PC-9 (cell line): ENCODE results near the gene PRKACB. TPM values are rescaled to one million over a fixed set of nuclear protein-coding genes. Genes with fewer than 3 reads are reported as not detected.

Source experiments
- BruUV-seq: library from RNA; stranded (reverse); fragments of 400-500 nt; replicated peaks from 2 replicates; lab custom pipeline; 2021; lab: Mats Ljungman, UMichigan
- CTCF ChIA-PET: fragments of 300-600 bp; sonication (Branson Sonifier 250); formaldehyde crosslinking; loops from one replicate; lab custom pipeline; 2022; ENCODE audit warnings: antibody characterized with exemption; lab: Charles Lee
- POLR2A ChIA-PET: fragments of 300-600 bp; sonication (Branson Sonifier 250); formaldehyde crosslinking; loops from one replicate; lab custom pipeline; 2022; ENCODE audit warnings: antibody characterized with exemption; ENCODE audit not compliant: unreplicated experiment; lab: Charles Lee
- DNase-seq, 2 experiments: peaks; one replicate each; pipeline versions ENCODE4 v3.0.0 to v3.0.0-alpha.2; 2015 to 2022; ENCODE audit warnings: mixed read lengths in 1 of 2
- H2AFZ ChIP-seq: fragments of 200-600 bp; sonication (generic); 2 replicates; pipeline ENCODE4 v1.8.1; 2017; ENCODE audit warnings: antibody characterized with exemption
- H3F3A ChIP-seq: fragments of 200-600 bp; sonication (generic); 2 replicates; pipeline ENCODE4 v1.8.1; 2017; ENCODE audit warnings: antibody characterized with exemption, mild to moderate bottlenecking, low read depth; ENCODE audit not compliant: insufficient read depth
- H3K27ac ChIP-seq: fragments of 200-600 bp; sonication (generic); 2 replicates; pipeline ENCODE4 v1.6.1; 2016; ENCODE audit warnings: mixed run types
- H3K27me3 ChIP-seq: fragments of 200-600 bp; sonication (generic); 2 replicates; pipeline ENCODE4 v1.6.1; 2016; ENCODE audit warnings: low read depth, mixed run types; ENCODE audit not compliant: insufficient read depth
- H3K36me3 ChIP-seq: fragments of 200-600 bp; sonication (generic); 2 replicates; pipeline ENCODE4 v1.6.1; 2016; ENCODE audit warnings: low read depth, mixed run types
- H3K4me1 ChIP-seq: fragments of 200-600 bp; sonication (generic); replicated peaks from 2 replicates; pipeline ENCODE4 v1.6.1; 2016; ENCODE audit warnings: mixed run types; ENCODE audit not compliant: insufficient read depth
- H3K4me2 ChIP-seq: fragments of 200-600 bp; sonication (generic); 2 replicates; pipeline ENCODE4 v1.6.1; 2017; ENCODE audit warnings: mixed run types
- H3K4me3 ChIP-seq: fragments of 200-600 bp; sonication (generic); 2 replicates; pipeline ENCODE4 v1.6.1; 2016; ENCODE audit warnings: mixed run types
- H3K79me2 ChIP-seq: fragments of 200-600 bp; sonication (generic); 2 replicates; pipeline ENCODE4 v1.6.1; 2017; ENCODE audit warnings: low read depth, mixed run types
- H3K9me2 ChIP-seq: fragments of 200-600 bp; sonication (generic); 2 replicates; pipeline ENCODE4 v1.8.1; 2017; ENCODE audit warnings: mild to moderate bottlenecking; ENCODE audit not compliant: insufficient read depth
- H3K9me3 ChIP-seq: fragments of 200-600 bp; sonication (generic); 2 replicates; pipeline ENCODE4 v1.8.1; 2016; ENCODE audit warnings: low read depth; ENCODE audit not compliant: insufficient read depth
- H4K20me1 ChIP-seq: fragments of 200-600 bp; sonication (generic); 2 replicates; pipeline ENCODE4 v1.8.1; 2017; ENCODE audit not compliant: insufficient read depth
- EZH2 ChIP-seq: fragments of 200-600 bp; sonication (generic); IDR thresholded peaks from 2 replicates; pipeline ENCODE4 v1.8.0; 2017; ENCODE audit warnings: antibody characterized with exemption, low read depth
- intact Hi-C: fragments of 100-400 bp; cut with micrococcal nuclease; formaldehyde crosslinking; loops from one replicate; pipeline ENCODE4 v1.10.0; 2022; ENCODE audit not compliant: unreplicated experiment
- total RNA-seq: library from RNA; stranded (reverse); gene quantifications from 2 replicates; pipeline ENCODE4 v1.2.3, GENCODE V29; 2021
- TF ChIP-seq, protein P1 (sequence below): fragments of 200-600 bp; sonication (generic); conservative IDR thresholded peaks from 2 replicates; pipeline ENCODE4 v1.6.1; 2017; ENCODE audit warnings: mixed run types, antibody characterized with exemption, mild to moderate bottlenecking, moderate library complexity

The PRKACB gene
- total RNA-seq, 1 experiment from 2014 or later, result 16.7 TPM

DNA sequence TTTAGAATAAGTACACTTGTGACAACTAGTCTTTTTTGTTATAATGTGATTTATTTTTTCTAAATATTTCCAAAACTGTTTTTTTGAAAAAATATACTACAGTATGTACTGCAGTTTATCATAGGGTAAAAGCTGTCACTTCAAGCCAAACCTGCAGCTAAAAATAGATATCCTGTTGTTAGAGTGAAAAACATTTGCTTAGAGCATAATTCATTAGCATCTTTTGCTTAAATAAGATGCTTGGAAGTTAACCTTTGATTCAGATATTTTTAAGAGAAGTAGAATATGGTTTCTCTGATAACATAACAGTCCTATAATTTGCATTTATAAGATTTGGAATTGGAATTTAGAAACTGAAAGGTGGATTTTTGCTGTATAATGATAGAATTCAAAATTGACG, 21.5 kb downstream of the PRKACB start:
- ChIA-PET CTCF (no interaction called here), POLR2A (no interaction called here)
- Histone ChIP-seq H3K9me3 (no peaks in the 10 kb centered on the region; the same call in 1 of the 2 replicates), H3K27me3 (no peaks in the 10 kb centered on the region), H3K36me3 (no peaks in the 10 kb centered on the region), H3K27ac (no peak overlapping the region), H3K4me3 (no peak overlapping the region), H4K20me1 (no peaks in the 10 kb centered on the region), H3K4me2 (no peak overlapping the region), H3F3A (no peaks in the 10 kb centered on the region), H2AFZ (no peak overlapping the region), H3K79me2 (no peaks in the 10 kb centered on the region), H3K4me1 (no peaks in the 10 kb centered on the region), H3K9me2 (no peaks in the 10 kb centered on the region)
- BruUV-seq, result no TSS peak
- intact Hi-C loops, result no loop called here
- TF ChIP-seq EZH2, result no peak
- TF ChIP-seq, protein P1, sequence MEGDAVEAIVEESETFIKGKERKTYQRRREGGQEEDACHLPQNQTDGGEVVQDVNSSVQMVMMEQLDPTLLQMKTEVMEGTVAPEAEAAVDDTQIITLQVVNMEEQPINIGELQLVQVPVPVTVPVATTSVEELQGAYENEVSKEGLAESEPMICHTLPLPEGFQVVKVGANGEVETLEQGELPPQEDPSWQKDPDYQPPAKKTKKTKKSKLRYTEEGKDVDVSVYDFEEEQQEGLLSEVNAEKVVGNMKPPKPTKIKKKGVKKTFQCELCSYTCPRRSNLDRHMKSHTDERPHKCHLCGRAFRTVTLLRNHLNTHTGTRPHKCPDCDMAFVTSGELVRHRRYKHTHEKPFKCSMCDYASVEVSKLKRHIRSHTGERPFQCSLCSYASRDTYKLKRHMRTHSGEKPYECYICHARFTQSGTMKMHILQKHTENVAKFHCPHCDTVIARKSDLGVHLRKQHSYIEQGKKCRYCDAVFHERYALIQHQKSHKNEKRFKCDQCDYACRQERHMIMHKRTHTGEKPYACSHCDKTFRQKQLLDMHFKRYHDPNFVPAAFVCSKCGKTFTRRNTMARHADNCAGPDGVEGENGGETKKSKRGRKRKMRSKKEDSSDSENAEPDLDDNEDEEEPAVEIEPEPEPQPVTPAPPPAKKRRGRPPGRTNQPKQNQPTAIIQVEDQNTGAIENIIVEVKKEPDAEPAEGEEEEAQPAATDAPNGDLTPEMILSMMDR, result no peak
- DNase-seq, result no peak

DNA sequence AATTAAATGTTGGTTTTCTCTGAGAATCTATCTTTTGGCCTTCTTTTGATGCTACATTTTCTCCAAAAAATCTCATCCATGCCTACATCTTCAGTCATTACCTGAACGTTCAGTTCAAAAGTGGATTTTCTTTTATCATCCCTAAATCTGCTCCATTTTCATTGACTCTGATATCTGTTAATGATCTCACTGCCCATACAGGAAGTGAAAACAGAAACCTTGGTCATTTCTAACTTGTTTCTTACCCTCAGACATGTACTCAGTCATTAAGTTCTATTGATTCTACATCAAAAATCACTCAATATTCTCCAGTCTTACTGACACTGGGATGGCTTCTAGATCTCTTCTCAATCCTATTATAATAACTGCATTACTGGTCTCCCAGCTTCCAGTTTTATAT, 22.7 kb downstream of the PRKACB start:
- intact Hi-C loops, result no loop called here
- no peaks in the 10 kb centered on the region for H3K27me3 ChIP-seq
- H3K9me3 ChIP-seq, result no peaks in the 10 kb centered on the region; the same call in 1 of the 2 replicates
- ChIA-PET POLR2A (no interaction called here), CTCF (no interaction called here)
- H3K9me2 ChIP-seq, result no peaks in the 10 kb centered on the region
- H2AFZ ChIP-seq, result no peak overlapping the region
- no TSS peak for BruUV-seq
- no peak overlapping the region for H3K4me3 ChIP-seq
- no peaks in the 10 kb centered on the region for H3K4me1 ChIP-seq
- H3K4me2 ChIP-seq, result no peak overlapping the region
- H3K27ac ChIP-seq, result no peak overlapping the region
- H4K20me1 ChIP-seq, result no peaks in the 10 kb centered on the region
- no peaks in the 10 kb centered on the region for H3F3A ChIP-seq
- no peaks in the 10 kb centered on the region for H3K79me2 ChIP-seq
- no peak for TF ChIP-seq EZH2
- TF ChIP-seq, protein P1, result no peak
- H3K36me3 ChIP-seq, result no peaks in the 10 kb centered on the region
- no peak for DNase-seq

DNA sequence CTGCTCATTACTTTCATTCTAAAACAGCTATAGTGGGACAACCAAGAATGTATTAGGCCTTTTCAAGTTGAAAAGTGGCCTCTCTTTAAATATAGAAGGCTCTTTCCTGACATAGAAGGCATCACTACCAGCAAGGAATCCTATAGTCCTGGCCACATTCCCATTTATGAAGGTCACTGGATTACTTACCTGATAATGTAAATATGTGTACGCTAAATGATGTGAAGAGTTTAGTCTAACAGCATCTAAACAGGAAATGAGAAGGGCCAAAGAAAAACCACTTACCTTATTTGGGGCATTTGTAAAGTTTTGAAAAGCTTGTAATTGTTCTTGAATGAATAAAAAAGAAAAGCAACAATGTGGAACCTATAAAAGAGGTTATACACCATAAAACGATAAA, 24.7 kb downstream of the PRKACB start:
- no peaks in the 10 kb centered on the region for H4K20me1 ChIP-seq
- BruUV-seq, result no TSS peak
- no peaks in the 10 kb centered on the region for H3K79me2 ChIP-seq
- H3K27me3 ChIP-seq, result no peaks in the 10 kb centered on the region
- H3K9me2 ChIP-seq, result no peaks in the 10 kb centered on the region
- H3K4me3 ChIP-seq, result no peak overlapping the region
- POLR2A ChIA-PET, result no interaction called here
- H2AFZ ChIP-seq, result no peak overlapping the region
- TF ChIP-seq, protein P1, result no peak
- TF ChIP-seq EZH2, result no peak
- no peak overlapping the region for H3K27ac ChIP-seq
- no peaks in the 10 kb centered on the region for H3K36me3 ChIP-seq
- intact Hi-C loops, result no loop called here
- H3F3A ChIP-seq, result no peaks in the 10 kb centered on the region
- DNase-seq, result no peak
- H3K4me1 ChIP-seq, result no peaks in the 10 kb centered on the region
- H3K9me3 ChIP-seq, result no peaks in the 10 kb centered on the region; the same call in 1 of the 2 replicates
- no peak overlapping the region for H3K4me2 ChIP-seq
- CTCF ChIA-PET, result no interaction called here
